T-cell (primary cell): ENCODE results near the gene SELENOM. TPM values are rescaled to one million over a fixed set of nuclear protein-coding genes. Genes with fewer than 3 reads are reported as not detected.

Experiments used
- ATAC-seq, 4 experiments: fragments of 200-7000 bp in 3 of 4; fragments of 150-1000 bp in 1 of 4; cut with Tn5 transposase; replicated peaks in 1 of 4; 1 replicate in 3 of 4; 2 replicates in 1 of 4; pipeline ENCODE4 v1.10.0; 2021; ENCODE audit warnings: moderate library complexity in 3 of 4, mild to moderate bottlenecking in 2 of 4, moderate number of reproducible peaks in 1 of 4
- CTCF ChIA-PET, 2 donors: fragments of 300-600 bp; sonication (Branson Sonifier 250); formaldehyde crosslinking; loops; one replicate each; lab custom pipeline; 2022; ENCODE audit warnings: antibody characterized with exemption in 2 of 2; lab: Charles Lee
- POLR2A ChIA-PET, 2 donors: fragments of 300-600 bp; sonication (Branson Sonifier 250); formaldehyde crosslinking; loops; one replicate each; lab custom pipeline; 2022; ENCODE audit warnings: antibody characterized with exemption in 2 of 2; lab: Charles Lee
- DNase-seq, 35 experiments: peaks; one replicate each; pipeline versions ENCODE4 v3.0.0 to v3.0.0-alpha.2; 2013 to 2023
- H3K27ac ChIP-seq: one replicate; pipeline ENCODE4 v1.5.1; 2013; ENCODE audit warnings: low read length
- H3K27me3 ChIP-seq, 2 experiments: replicated peaks in 1 of 2; 1 replicate in 1 of 2; 2 replicates in 1 of 2; pipeline versions ENCODE4 v1.6.1 to v1.7.0; 2013; ENCODE audit warnings: low read length in 1 of 2, mixed read lengths in 1 of 2; ENCODE audit not compliant: control insufficient read depth in 2 of 2, insufficient read depth in 2 of 2; ENCODE audit errors: extremely low read depth in 1 of 2
- H3K36me3 ChIP-seq, 2 donors: 1 replicate in 1 of 2; 2 replicates in 1 of 2; pipeline versions ENCODE4 v1.6.1 to v1.7.0; 2013; ENCODE audit warnings: low read length in 1 of 2; ENCODE audit not compliant: control insufficient read depth in 2 of 2, insufficient read depth in 1 of 2; ENCODE audit errors: extremely low read depth in 1 of 2
- H3K4me1 ChIP-seq, 2 experiments: 1 replicate in 1 of 2; 2 replicates in 1 of 2; pipeline versions ENCODE4 v1.6.1 to v1.7.0; 2013; ENCODE audit warnings: low read length in 2 of 2, mixed read lengths in 1 of 2; ENCODE audit not compliant: insufficient read depth in 2 of 2, control insufficient read depth in 1 of 2; ENCODE audit errors: extremely low read depth in 1 of 2
- H3K4me3 ChIP-seq, 2 donors: 1 replicate in 1 of 2; 2 replicates in 1 of 2; pipeline versions ENCODE4 v1.5.1 to v1.7.0; 2013; ENCODE audit warnings: mild to moderate bottlenecking in 2 of 2, low read length in 1 of 2, moderate library complexity in 1 of 2; ENCODE audit not compliant: control insufficient read depth in 1 of 2; ENCODE audit errors: extremely low read depth in 1 of 2
- H3K9me3 ChIP-seq: 2 replicates; pipeline ENCODE4 v1.7.0; 2013
- H3K27ac Mint-ChIP-seq, 2 donors: one replicate each; pipeline ENCODE4 v1.8.0; 2020 to 2021; ENCODE audit warnings: mild to moderate bottlenecking in 2 of 2, mixed read lengths in 2 of 2
- H3K27me3 Mint-ChIP-seq, 2 donors: one replicate each; pipeline ENCODE4 v1.8.0; 2021 to 2022; ENCODE audit warnings: mixed read lengths in 2 of 2
- H3K36me3 Mint-ChIP-seq: one replicate; pipeline ENCODE4 v1.8.0; 2021; ENCODE audit warnings: mixed read lengths
- H3K4me1 Mint-ChIP-seq, 3 donors: one replicate each; pipeline ENCODE4 v1.8.0; 2020 to 2022; ENCODE audit warnings: mixed read lengths in 3 of 3, mild to moderate bottlenecking in 1 of 3
- H3K4me3 Mint-ChIP-seq, 3 donors: one replicate each; pipeline ENCODE4 v1.8.0; 2020 to 2022; ENCODE audit warnings: mild to moderate bottlenecking in 3 of 3, mixed read lengths in 3 of 3, moderate library complexity in 3 of 3
- H3K9me3 Mint-ChIP-seq, 3 donors: one replicate each; pipeline ENCODE4 v1.8.0; 2020 to 2022; ENCODE audit warnings: mixed read lengths in 3 of 3
- WGBS: methylation state at CpG from one replicate; pipeline ENCODE4 v1.1.5; 2013; ENCODE audit warnings: missing lambda C conversion rate; ENCODE audit not compliant: insufficient coverage; 5-methylcytosine and 5-hydroxymethylcytosine counted together
- total RNA-seq, 35 experiments: library from RNA in 6 of 35; stranded (reverse) in 6 of 35; fragments of 120-200 nt in 1 of 35; gene quantifications; one replicate each; pipeline versions ENCODE4 v1.2.1 to v1.2.4 and lab custom pipeline; 2013 to 2026

The SELENOM gene
- total RNA-seq, 5 donors from 2014 or later (not counting 1 experiment from before 2014, with no cell fraction given): 46.4 to 67.8 (median 53.7) TPM

GRCh38 chr22:31123292-31123602 lies 15.9 kb upstream of the SELENOM start:
- Mint-ChIP-seq H3K4me3 (no peak overlapping the region), H3K4me1 (no peaks in the 10 kb centered on the region), H3K36me3 (no peaks in the 10 kb centered on the region), H3K9me3 (no peaks in the 10 kb centered on the region), H3K27ac (no peak overlapping the region), H3K27me3 (no peaks in the 10 kb centered on the region)
- DNase-seq (no peak), ATAC-seq (no peak)
- H3K4me3 ChIP-seq: no peak overlapping the region
- 84% methylated on average over 4 of the region's 4 CpGs for WGBS
- no peak overlapping the region for H3K27ac ChIP-seq
- no peaks in the 10 kb centered on the region for H3K9me3 ChIP-seq
- CTCF ChIA-PET: no interaction called here
- no peaks in the 10 kb centered on the region for H3K4me1 ChIP-seq
- POLR2A ChIA-PET: no interaction called here
- no peaks in the 10 kb centered on the region for H3K36me3 ChIP-seq
- peaks cover 0 to 10% of the 10 kb centered on the region in 2 experiments for H3K27me3 ChIP-seq

DNA sequence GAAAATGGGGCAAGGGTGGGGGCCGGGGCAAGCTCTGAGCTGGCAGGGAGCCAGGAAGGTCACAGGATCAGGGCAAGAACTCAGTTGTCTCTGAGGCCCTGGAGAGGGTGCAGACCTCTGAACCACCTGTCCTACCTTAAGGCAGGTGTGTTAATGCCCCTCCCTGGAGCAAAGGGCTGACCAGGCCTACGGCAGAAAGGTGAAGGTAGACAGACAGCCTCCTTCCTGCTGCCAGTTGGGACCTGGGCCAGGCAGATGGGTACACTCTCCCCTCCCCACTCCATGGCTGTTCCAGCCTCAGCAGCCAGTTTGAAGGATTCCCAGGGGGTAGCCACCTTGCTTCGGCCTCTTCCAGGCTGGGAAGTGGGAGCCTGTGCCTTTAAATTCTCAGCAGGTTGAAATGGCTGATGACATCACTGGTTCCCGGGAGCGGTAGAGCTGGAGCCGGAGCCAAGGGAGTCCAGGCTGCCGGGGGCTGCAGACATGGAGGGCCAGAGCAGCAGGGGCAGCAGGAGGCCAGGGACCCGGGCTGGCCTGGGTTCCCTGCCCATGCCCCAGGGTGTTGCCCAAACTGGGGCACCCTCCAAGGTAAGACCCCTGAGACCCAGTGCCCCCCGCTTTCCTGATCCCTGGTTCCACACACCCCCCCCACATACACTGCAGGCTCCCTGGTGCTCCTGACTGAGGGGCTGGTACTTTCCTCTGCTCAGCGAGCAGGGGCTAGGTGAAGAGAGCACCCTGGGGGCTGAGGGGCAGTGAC lies 15.3 kb upstream of the SELENOM start, which contains the start of gene INPP5J:
Gene INPP5J, plus strand, starts transcription at position 435 of the 760 bp plus-strand sequence. Its CDS starts 49 bp downstream, at position 484.
- ChIA-PET POLR2A (no interaction called here), CTCF (no interaction called here)
- no peak within 1 kb of the TSS for H3K4me3 ChIP-seq
- H3K27ac ChIP-seq: no peak within 1 kb of the TSS
- H3K27me3 Mint-ChIP-seq: no peaks in the 10 kb centered on the region
- no peak for ATAC-seq
- no peaks in the 10 kb centered on the region for H3K4me1 ChIP-seq
- DNase-seq: no peak
- H3K9me3 ChIP-seq: no peaks in the 10 kb centered on the region
- H3K4me1 Mint-ChIP-seq: no peaks in the 10 kb centered on the region
- WGBS: 79% methylated on average over 7 of the region's 10 CpGs
- H3K36me3 ChIP-seq: no peaks in the 10 kb centered on the region
- H3K36me3 Mint-ChIP-seq: no peaks in the 10 kb centered on the region
- H3K27ac Mint-ChIP-seq: peak within 1 kb of the TSS in 1 of 2 donors; percentile 73
- H3K27me3 ChIP-seq: peaks cover 0 to 5% of the 10 kb centered on the region in 2 experiments
- no peaks in the 10 kb centered on the region for H3K9me3 Mint-ChIP-seq
- no peak within 1 kb of the TSS for H3K4me3 Mint-ChIP-seq

DNA sequence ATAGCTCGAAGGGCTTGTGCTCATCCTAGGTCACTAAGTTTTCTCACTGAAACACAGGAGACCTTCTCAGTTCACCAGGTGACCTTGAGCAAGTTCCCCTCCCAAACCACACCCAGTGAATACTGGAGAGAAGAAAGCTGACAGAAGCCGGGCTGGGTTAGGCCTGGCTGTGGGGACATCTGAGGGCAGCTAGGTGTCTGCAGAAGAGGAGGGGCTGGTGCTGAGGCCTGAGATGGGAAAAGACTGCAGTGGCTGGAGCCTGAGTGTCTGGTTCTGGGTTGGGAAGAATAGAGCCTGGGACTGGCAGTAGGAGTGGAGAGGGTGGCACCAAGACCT lies 14.8 kb upstream of the SELENOM start:
- DNase-seq (no peak), ATAC-seq (no peak)
- H3K27ac ChIP-seq: no peak overlapping the region
- H3K4me3 Mint-ChIP-seq: no peak overlapping the region
- ChIA-PET POLR2A (no interaction called here), CTCF (no interaction called here)
- H3K4me1 Mint-ChIP-seq: no peaks in the 10 kb centered on the region
- no peaks in the 10 kb centered on the region for H3K9me3 ChIP-seq
- WGBS: 100% methylated on average over 1 of the region's 2 CpGs
- H3K36me3 ChIP-seq: no peaks in the 10 kb centered on the region
- no peaks in the 10 kb centered on the region for H3K36me3 Mint-ChIP-seq
- H3K9me3 Mint-ChIP-seq: no peaks in the 10 kb centered on the region
- peak overlapping the region in 1 of 2 donors; percentile 73 for H3K27ac Mint-ChIP-seq
- peaks cover 0 to 2% of the 10 kb centered on the region in 2 experiments for H3K27me3 ChIP-seq
- H3K4me3 ChIP-seq: no peak overlapping the region
- no peaks in the 10 kb centered on the region for H3K27me3 Mint-ChIP-seq
- H3K4me1 ChIP-seq: no peaks in the 10 kb centered on the region

DNA sequence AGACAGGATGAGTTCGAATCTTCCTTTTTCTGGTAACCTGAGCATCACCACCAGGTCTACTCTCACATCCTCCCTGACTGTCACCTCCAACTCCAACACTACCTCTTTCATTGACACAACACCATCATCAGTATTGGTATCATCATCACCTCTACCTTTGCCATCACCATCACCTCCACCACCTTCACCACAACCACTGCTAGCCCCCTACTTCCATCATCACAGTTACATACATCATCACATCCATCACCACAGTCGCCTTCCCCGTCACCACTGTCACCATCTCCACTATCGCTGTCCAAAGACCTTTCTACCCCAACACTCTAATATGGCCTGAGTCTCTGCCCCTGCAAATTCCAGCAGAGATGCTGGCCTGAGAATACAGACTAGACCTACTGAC lies 14.0 kb upstream of the SELENOM start:
- no peaks in the 10 kb centered on the region for H3K27me3 Mint-ChIP-seq
- H3K4me1 Mint-ChIP-seq: no peaks in the 10 kb centered on the region
- peaks cover 0 to 2% of the 10 kb centered on the region in 2 experiments for H3K27me3 ChIP-seq
- H3K9me3 Mint-ChIP-seq: no peaks in the 10 kb centered on the region
- H3K9me3 ChIP-seq: no peaks in the 10 kb centered on the region
- ATAC-seq: no peak
- no peak for DNase-seq
- no peaks in the 10 kb centered on the region for H3K36me3 Mint-ChIP-seq
- CTCF ChIA-PET: no interaction called here
- POLR2A ChIA-PET: no interaction called here
- no peak overlapping the region for H3K4me3 ChIP-seq
- H3K36me3 ChIP-seq: no peaks in the 10 kb centered on the region
- H3K27ac Mint-ChIP-seq: no peak overlapping the region
- H3K4me3 Mint-ChIP-seq: no peak overlapping the region
- no CpG with 5 or more reads among the region's 4 CpGs for WGBS
- no peaks in the 10 kb centered on the region for H3K4me1 ChIP-seq
- no peak overlapping the region for H3K27ac ChIP-seq

- no peaks in the 10 kb centered on the region for H3K4me1 ChIP-seq
- Mint-ChIP-seq H3K36me3 (no peaks in the 10 kb centered on the region), H3K27me3 (no peaks in the 10 kb centered on the region), H3K4me1 (no peaks in the 10 kb centered on the region), H3K27ac (no peak overlapping the region), H3K4me3 (no peak overlapping the region), H3K9me3 (no peaks in the 10 kb centered on the region)
- H3K4me3 ChIP-seq: no peak overlapping the region
- ChIA-PET CTCF (interaction anchor here (0.5 kb wide), 2 partner anchors 12 to 387 kb away, joined by 3 read pairs; no protein-coding TSS in a partner anchor), POLR2A (no interaction called here)
- 100% methylated on average over 1 of the region's 1 CpG for WGBS
- H3K27ac ChIP-seq: no peak overlapping the region
- no peaks in the 10 kb centered on the region for H3K36me3 ChIP-seq
- no peak for ATAC-seq
- no peaks in the 10 kb centered on the region for H3K9me3 ChIP-seq
- H3K27me3 ChIP-seq: peaks cover 0 to 2% of the 10 kb centered on the region in 2 experiments
- DNase-seq: no peak
These were observed 13.3 kb upstream of the SELENOM start for GRCh38 chr22:31120642-31121041.

- Mint-ChIP-seq H3K9me3 (no peaks in the 10 kb centered on the region), H3K36me3 (no peaks in the 10 kb centered on the region), H3K27me3 (no peaks in the 10 kb centered on the region), H3K4me1 (no peaks in the 10 kb centered on the region), H3K27ac (no peak overlapping the region), H3K4me3 (no peak overlapping the region)
- Histone ChIP-seq H3K4me1 (no peaks in the 10 kb centered on the region), H3K4me3 (no peak overlapping the region), H3K36me3 (no peaks in the 10 kb centered on the region), H3K27me3 (peaks cover 0 to 2% of the 10 kb centered on the region in 2 experiments), H3K27ac (no peak overlapping the region), H3K9me3 (no peaks in the 10 kb centered on the region)
- ChIA-PET CTCF (interaction anchor here (0.5 kb wide), 2 partner anchors 12 to 387 kb away, joined by 3 read pairs; no protein-coding TSS in a partner anchor), POLR2A (no interaction called here)
- WGBS: 86% methylated on average over 5 of the region's 5 CpGs
- no peak for DNase-seq
- ATAC-seq: no peak
These were observed 12.9 kb upstream of the SELENOM start for GRCh38 chr22:31120230-31120629.
